Epithelial cell of proximal tubule (primary cell): ENCODE data around the gene ADPRHL1. TPM values are rescaled to one million over a fixed set of nuclear protein-coding genes. Genes with fewer than 3 reads are reported as not detected.

Source experiments
- DNase-seq: peaks from one replicate; pipeline ENCODE4 v3.0.0-alpha.2; 2011; ENCODE audit warnings: low read depth
- H3K4me3 ChIP-seq: 2 replicates; pipeline ENCODE4 v1.5.1; 2011; ENCODE audit warnings: low read depth, mild to moderate bottlenecking, low read length
- total RNA-seq: library from RNA; depleted of rRNA; stranded (reverse); fragments of >200 nt; gene quantifications from 2 replicates; pipeline ENCODE4 v1.2.3, GENCODE V29; 2015
- TF ChIP-seq, protein P1 (sequence below): conservative IDR thresholded peaks from 2 replicates; pipeline ENCODE4 v1.5.1; 2012; ENCODE audit warnings: low read depth, mild to moderate bottlenecking, low read length

Gene ADPRHL1
- total RNA-seq, 1 donor from 2014 or later: 3.3 TPM

DNA sequence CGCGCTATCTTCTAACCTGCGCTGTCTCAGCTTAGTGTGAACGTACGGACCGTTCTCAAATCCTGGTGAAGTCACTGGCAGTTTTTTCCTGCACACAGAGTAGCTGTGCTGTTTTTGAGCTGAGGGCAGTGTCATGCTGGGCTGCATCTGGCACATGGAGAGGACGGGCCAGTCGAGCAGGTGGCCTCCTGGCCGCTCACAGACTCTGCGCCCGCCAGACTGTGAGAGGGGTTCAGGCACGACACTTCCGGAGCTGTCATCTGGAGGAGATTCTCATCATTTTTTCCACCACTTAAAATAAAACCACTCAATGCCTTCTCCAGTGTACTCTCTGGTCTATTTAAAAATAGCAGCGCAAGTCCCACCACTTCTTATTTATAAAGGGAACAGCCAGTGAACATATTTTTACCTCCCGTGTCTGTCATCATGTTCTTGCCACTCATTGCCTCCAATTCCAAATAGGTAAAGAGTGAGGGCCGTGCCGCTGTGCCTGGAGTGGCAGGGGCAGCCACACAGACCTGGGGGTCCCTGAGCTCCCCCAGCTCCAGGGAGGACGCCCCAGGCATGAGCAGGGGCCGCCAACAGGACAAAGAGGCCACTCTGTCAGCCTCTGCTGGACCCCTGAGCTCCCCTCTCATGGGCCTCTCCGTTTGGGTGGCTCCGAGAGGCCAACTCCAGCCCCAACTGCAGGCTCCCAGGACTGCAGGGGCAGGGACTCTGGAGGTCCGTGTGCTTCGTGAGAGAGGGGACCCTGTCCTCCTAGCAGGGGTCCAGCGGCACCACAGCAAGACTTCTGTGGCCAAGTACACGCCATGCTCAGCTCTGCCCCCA, 52.5 kb downstream of the ADPRHL1 start:
- TF ChIP-seq, protein P1, sequence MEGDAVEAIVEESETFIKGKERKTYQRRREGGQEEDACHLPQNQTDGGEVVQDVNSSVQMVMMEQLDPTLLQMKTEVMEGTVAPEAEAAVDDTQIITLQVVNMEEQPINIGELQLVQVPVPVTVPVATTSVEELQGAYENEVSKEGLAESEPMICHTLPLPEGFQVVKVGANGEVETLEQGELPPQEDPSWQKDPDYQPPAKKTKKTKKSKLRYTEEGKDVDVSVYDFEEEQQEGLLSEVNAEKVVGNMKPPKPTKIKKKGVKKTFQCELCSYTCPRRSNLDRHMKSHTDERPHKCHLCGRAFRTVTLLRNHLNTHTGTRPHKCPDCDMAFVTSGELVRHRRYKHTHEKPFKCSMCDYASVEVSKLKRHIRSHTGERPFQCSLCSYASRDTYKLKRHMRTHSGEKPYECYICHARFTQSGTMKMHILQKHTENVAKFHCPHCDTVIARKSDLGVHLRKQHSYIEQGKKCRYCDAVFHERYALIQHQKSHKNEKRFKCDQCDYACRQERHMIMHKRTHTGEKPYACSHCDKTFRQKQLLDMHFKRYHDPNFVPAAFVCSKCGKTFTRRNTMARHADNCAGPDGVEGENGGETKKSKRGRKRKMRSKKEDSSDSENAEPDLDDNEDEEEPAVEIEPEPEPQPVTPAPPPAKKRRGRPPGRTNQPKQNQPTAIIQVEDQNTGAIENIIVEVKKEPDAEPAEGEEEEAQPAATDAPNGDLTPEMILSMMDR: no peak
- DNase-seq: no peak
- H3K4me3 ChIP-seq: no peak overlapping the region

GRCh38 chr13:113399755-113400149, 53.5 kb downstream of the ADPRHL1 start:
- no peak overlapping the region for H3K4me3 ChIP-seq
- no peak for DNase-seq
- TF ChIP-seq, protein P1: no peak

DNA sequence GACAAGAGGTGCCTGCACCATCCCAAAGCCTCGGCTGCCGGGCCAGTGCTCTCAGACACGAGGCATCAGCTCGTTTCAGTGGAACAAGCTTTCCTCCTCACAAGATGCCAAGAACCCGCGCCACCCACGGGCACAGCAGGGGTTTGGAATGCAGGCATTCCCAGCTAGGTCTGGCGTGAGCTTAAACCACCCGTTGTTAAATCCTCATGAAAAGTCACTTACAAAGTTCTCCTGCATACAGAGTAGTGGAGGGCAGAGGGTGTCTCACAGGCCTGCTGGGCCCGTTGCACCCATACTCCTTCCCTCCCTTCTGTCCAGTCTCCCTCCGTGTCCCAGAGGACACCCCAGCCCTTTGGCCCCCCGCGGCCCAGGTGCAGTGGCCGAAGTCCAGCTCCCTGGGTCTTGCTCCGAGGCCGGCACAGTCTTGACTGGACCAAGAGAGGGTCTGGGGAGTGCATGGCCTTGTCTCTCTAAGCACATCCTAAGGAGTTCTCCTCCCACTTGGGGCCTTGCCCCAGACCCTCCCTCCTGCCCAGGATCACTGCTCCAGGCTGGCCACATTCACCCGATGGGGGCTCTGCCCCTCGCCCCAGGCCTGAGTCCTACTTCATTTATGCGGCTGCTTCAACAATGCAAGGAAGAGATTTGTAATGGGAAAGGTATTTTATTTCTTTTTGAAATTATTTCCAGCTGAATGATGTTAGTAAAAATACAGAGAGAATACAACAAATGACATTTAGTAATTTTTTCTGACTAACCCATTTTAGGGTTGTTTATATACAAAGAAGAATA, 54.1 kb downstream of the ADPRHL1 start:
- no peak overlapping the region for H3K4me3 ChIP-seq
- TF ChIP-seq, protein P1: no peak
- no peak for DNase-seq

GRCh38 chr13:113397608-113398425, 55.5 kb downstream of the ADPRHL1 start:
- TF ChIP-seq, protein P1: no peak
- no peak for DNase-seq
- H3K4me3 ChIP-seq: no peak overlapping the region

DNA sequence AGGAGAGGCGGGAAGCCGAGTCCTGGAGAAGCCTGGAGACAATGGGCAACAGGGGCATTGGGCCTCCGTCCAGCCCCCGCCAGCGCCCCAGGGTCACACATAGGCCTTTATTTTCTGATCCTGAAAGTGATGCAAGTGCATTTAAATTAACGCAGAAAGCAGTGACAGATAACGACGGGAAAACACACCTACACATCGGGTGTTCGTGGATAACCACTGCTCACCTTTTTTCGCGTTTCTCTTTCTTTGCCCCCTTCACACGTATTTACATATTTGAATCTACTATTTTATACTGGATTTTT, 59.0 kb downstream of the ADPRHL1 start:
- peak overlapping the region; percentile 16 for H3K4me3 ChIP-seq
- DNase-seq: no peak
- TF ChIP-seq, protein P1: no peak

DNA sequence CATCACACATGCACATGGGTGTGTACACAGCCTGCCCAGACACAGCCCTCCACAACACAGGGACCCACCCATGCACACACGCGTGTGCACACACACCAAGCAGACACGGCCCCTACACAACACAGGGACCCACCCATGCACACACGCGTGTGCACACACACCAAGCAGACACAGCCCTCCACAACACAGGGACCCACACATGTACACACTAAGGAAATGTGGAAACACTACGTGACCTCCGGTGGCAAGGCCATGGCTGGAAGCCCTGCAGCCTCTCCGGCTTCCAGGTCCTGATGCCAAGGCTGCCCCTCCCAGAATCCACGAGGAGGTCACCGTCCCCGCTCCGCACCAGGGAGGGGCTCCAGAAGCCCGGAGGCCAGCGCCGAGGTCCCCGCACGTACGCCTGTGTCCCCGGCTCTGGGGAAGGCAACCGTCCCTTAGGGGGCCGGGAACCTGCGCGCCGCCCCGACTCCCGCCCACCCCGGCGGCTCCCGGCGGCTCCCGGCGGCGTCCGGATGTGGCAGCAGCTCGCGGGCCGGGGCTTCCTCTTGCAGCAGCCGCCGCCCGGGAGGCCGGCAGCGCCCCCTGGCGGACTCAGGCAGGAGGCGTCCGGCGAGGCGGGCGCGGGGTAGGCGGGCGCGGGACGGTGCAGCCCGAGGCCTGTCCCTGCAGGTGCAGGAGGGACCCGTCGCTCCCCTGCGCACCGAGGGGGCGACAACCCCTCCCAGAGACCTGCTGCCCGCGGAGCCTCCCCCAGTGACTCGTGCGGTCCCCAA, 59.5 kb downstream of the ADPRHL1 start:
- TF ChIP-seq, protein P1: peak; percentile 58
- DNase-seq: no peak
- peak overlapping the region; percentile 77 for H3K4me3 ChIP-seq
